PC-3 (cell line): ENCODE measurements around the gene PIK3IP1. TPM values are rescaled to one million over a fixed set of nuclear protein-coding genes. Genes with fewer than 3 reads are reported as not detected.

Source experiments
- ATAC-seq: fragments of 200-7000 bp; cut with Tn5 transposase; 2 replicates; pipeline ENCODE4 v1.9.1; 2020; ENCODE audit warnings: mild to moderate bottlenecking, moderate library complexity
- BruUV-seq: library from RNA; stranded (reverse); fragments of 400-500 nt; replicated peaks from 2 replicates; lab custom pipeline; 2021; lab: Mats Ljungman, UMichigan
- CTCF ChIA-PET: fragments of 300-600 bp; sonication (Branson Sonifier 250); formaldehyde crosslinking; loops from one replicate; lab custom pipeline; 2022; ENCODE audit warnings: antibody characterized with exemption; lab: Charles Lee
- POLR2A ChIA-PET: fragments of 300-600 bp; sonication (Branson Sonifier 250); formaldehyde crosslinking; loops from one replicate; lab custom pipeline; 2022; ENCODE audit warnings: antibody characterized with exemption; ENCODE audit not compliant: unreplicated experiment; lab: Charles Lee
- DNase-seq: peaks from one replicate; pipeline ENCODE4 v3.0.0-alpha.2; 2015
- H2AFZ ChIP-seq: fragments of 300-600 bp; sonication (generic); 2 replicates; pipeline ENCODE4 v1.6.0; 2016; ENCODE audit warnings: antibody characterized with exemption, low read length
- H3F3A ChIP-seq: fragments of 300-600 bp; sonication (generic); one replicate; pipeline ENCODE4 v1.6.0; 2017; ENCODE audit warnings: antibody characterized with exemption, low read length, control low read depth, mild to moderate bottlenecking; ENCODE audit not compliant: unreplicated experiment
- H3K27ac ChIP-seq: fragments of 300-600 bp; sonication (generic); 2 replicates; pipeline ENCODE4 v1.5.1; 2016; ENCODE audit warnings: mild to moderate bottlenecking, low read length
- H3K27me3 ChIP-seq: fragments of 300-600 bp; sonication (generic); 2 replicates; pipeline ENCODE4 v1.6.1; 2016; ENCODE audit warnings: low read length, mixed read lengths
- H3K36me3 ChIP-seq: fragments of 300-600 bp; sonication (generic); 2 replicates; pipeline ENCODE4 v1.6.1; 2016; ENCODE audit warnings: low read depth, mixed run types, low read length, mixed read lengths
- H3K4me1 ChIP-seq: fragments of 300-600 bp; sonication (generic); 2 replicates; pipeline ENCODE4 v1.5.1; 2016; ENCODE audit warnings: low read length; ENCODE audit not compliant: insufficient read depth
- H3K4me2 ChIP-seq: fragments of 300-600 bp; sonication (generic); 2 replicates; pipeline ENCODE4 v1.6.0; 2016; ENCODE audit warnings: low read length
- H3K4me3 ChIP-seq: fragments of 300-600 bp; sonication (generic); 2 replicates; pipeline ENCODE4 v1.5.1; 2016; ENCODE audit warnings: mild to moderate bottlenecking, low read length, mixed read lengths
- H3K79me2 ChIP-seq: fragments of 300-600 bp; sonication (generic); 2 replicates; pipeline ENCODE4 v1.6.1; 2017; ENCODE audit warnings: low read length, mixed read lengths
- H3K9ac ChIP-seq: fragments of 300-600 bp; sonication (generic); 2 replicates; pipeline ENCODE4 v1.6.0; 2016; ENCODE audit warnings: mild to moderate bottlenecking, low read length
- H3K9me2 ChIP-seq: fragments of 300-600 bp; sonication (generic); replicated peaks from 2 replicates; pipeline ENCODE4 v1.6.1; 2016; ENCODE audit warnings: mixed run types, low read length, mixed read lengths
- H3K9me3 ChIP-seq: fragments of 300-600 bp; sonication (generic); 2 replicates; pipeline ENCODE4 v1.6.1; 2016; ENCODE audit warnings: low read length, mixed read lengths
- H4K20me1 ChIP-seq: fragments of 300-600 bp; sonication (generic); 2 replicates; pipeline ENCODE4 v1.6.1; 2016; ENCODE audit warnings: low read length, mixed read lengths
- CTCF ChIP-seq: fragments of 300-600 bp; sonication (generic); conservative IDR thresholded peaks from 2 replicates; pipeline ENCODE4 v1.5.1; 2017; ENCODE audit warnings: antibody characterized with exemption, low read depth, mild to moderate bottlenecking, low read length
- EZH2 ChIP-seq: fragments of 300-600 bp; sonication (generic); IDR thresholded peaks from one replicate; pipeline ENCODE4 v1.6.1; 2017; ENCODE audit warnings: antibody characterized with exemption, mild to moderate bottlenecking, low read length; ENCODE audit not compliant: unreplicated experiment
- EZH2phosphoT487 ChIP-seq: fragments of 300-600 bp; sonication (generic); IDR thresholded peaks from 2 replicates; pipeline ENCODE4 v1.6.1; 2018; ENCODE audit warnings: mild to moderate bottlenecking, antibody characterized with exemption, low read length, borderline replicate concordance
- intact Hi-C: fragments of 100-400 bp; cut with micrococcal nuclease; formaldehyde crosslinking; loops from 2 replicates; pipeline ENCODE4 v1.9.0; 2023
- total RNA-seq: library from RNA; depleted of rRNA; stranded (reverse); fragments of >200 nt; gene quantifications from 2 replicates; pipeline ENCODE4 v1.2.3, GENCODE V29; 2014

The PIK3IP1 gene
- total RNA-seq, 1 experiment from 2014 or later, result 1.9 TPM

- DNase-seq (no peak), ATAC-seq (no peak)
- no peak overlapping the region for H2AFZ ChIP-seq
- no TSS peak for BruUV-seq
- no peak overlapping the region for H3K27ac ChIP-seq
- no peaks in the 10 kb centered on the region for H3K9me3 ChIP-seq
- H3K9me2 ChIP-seq, result no peaks in the 10 kb centered on the region
- H3F3A ChIP-seq, result no peaks in the 10 kb centered on the region
- no peaks in the 10 kb centered on the region for H3K4me1 ChIP-seq
- H3K36me3 ChIP-seq, result peaks cover 2% of the 10 kb centered on the region; the same call in 1 of the 2 replicates
- H3K4me3 ChIP-seq, result no peak overlapping the region
- intact Hi-C loops, result loop anchor here (10.0 kb wide), 1 partner anchor 59 kb away; the partner anchor contains the start of gene LIMK2
- H4K20me1 ChIP-seq, result no peaks in the 10 kb centered on the region
- TF ChIP-seq EZH2 (no peak), EZH2phosphoT487 (no peak), CTCF (no peak)
- H3K27me3 ChIP-seq, result no peaks in the 10 kb centered on the region
- H3K4me2 ChIP-seq, result no peak overlapping the region
- CTCF ChIA-PET, result interaction anchor here (0.9 kb wide), 1 partner anchor 167 kb away, joined by 5 read pairs; the partner anchor contains the start of gene SELENOM
- no peaks in the 10 kb centered on the region for H3K79me2 ChIP-seq
- POLR2A ChIA-PET, result no interaction called here
- H3K9ac ChIP-seq, result no peak overlapping the region
These were observed 18.3 kb downstream of the PIK3IP1 start for GRCh38 chr22:31274017-31274416.

- Histone ChIP-seq H3K4me2 (no peak overlapping the region), H3K27me3 (no peaks in the 10 kb centered on the region), H3K4me1 (no peaks in the 10 kb centered on the region), H3K36me3 (peaks cover 2% of the 10 kb centered on the region; the same call in 1 of the 2 replicates), H2AFZ (no peak overlapping the region), H3K9ac (no peak overlapping the region), H4K20me1 (no peaks in the 10 kb centered on the region), H3K9me2 (no peaks in the 10 kb centered on the region), H3K27ac (no peak overlapping the region), H3K79me2 (no peaks in the 10 kb centered on the region), H3K9me3 (no peaks in the 10 kb centered on the region), H3F3A (no peaks in the 10 kb centered on the region), H3K4me3 (no peak overlapping the region)
- POLR2A ChIA-PET, result no interaction called here
- CTCF ChIA-PET, result interaction anchor here (0.5 to 1.6 kb wide), 9 partner anchors 20 to 165 kb away, joined by 3 to 6 read pairs (median 4); partner anchors contain the start of genes LIMK2, PIK3IP1 and SELENOM
- BruUV-seq, result no TSS peak
- peak; percentile 73 for TF ChIP-seq CTCF
- no peak for TF ChIP-seq EZH2
- ATAC-seq (peak; percentile 81), DNase-seq (peak; percentile 66)
- intact Hi-C loops, result loop anchor here (2.0 to 10.0 kb wide), 2 partner anchors 24 to 58 kb away; partner anchors contain the start of gene LIMK2
These were observed 19.5 kb downstream of the PIK3IP1 start for GRCh38 chr22:31272522-31273446.
